Measurements from ENCODE around the gene KCNN3. TPM values are rescaled to one million over a fixed set of nuclear protein-coding genes. Genes with fewer than 3 reads are reported as not detected.

The KCNN3 gene
- total RNA-seq, 5 donors from 2014 or later (not counting 1 experiment from before 2014, with no cell fraction given): 0.03 to 0.23 (median 0.18) TPM

GRCh38 chr1:154881820-154882535 is 11.9 kb upstream of the KCNN3 start:
- H3K27ac ChIP-seq (ENCODE audit: low read length): no peak overlapping the region
- H3K27me3 Mint-ChIP-seq: no peaks in the 10 kb centered on the region
- H3K4me3 ChIP-seq (ENCODE audit: control insufficient read depth in 1 of 2, extremely low read depth in 1 of 2, low read length in 1 of 2): no peak overlapping the region
- no peaks in the 10 kb centered on the region for H3K36me3 Mint-ChIP-seq
- no peak overlapping the region for H3K4me3 Mint-ChIP-seq
- ChIA-PET CTCF (interaction anchor here (0.7 to 1.1 kb wide), 5 partner anchors 8 to 322 kb away, joined by 3 to 7 read pairs (median 3); no protein-coding TSS in a partner anchor), POLR2A (no interaction called here)
- H3K9me3 ChIP-seq: no peaks in the 10 kb centered on the region
- H3K4me1 Mint-ChIP-seq: peaks cover 0 to 4% (median 0%) of the 10 kb centered on the region in 3 donors
- peaks cover 0 to 18% of the 10 kb centered on the region in 2 experiments for H3K27me3 ChIP-seq (replicated peaks in 1 of 2; ENCODE audit: control insufficient read depth in 2 of 2, extremely low read depth in 1 of 2, insufficient read depth in 2 of 2, low read length in 1 of 2)
- no peaks in the 10 kb centered on the region for H3K4me1 ChIP-seq (ENCODE audit: control insufficient read depth in 1 of 2, extremely low read depth in 1 of 2, insufficient read depth in 2 of 2, low read length in 2 of 2)
- H3K9me3 Mint-ChIP-seq: no peaks in the 10 kb centered on the region
- DNase-seq (no peak), ATAC-seq (replicated peaks in 1 of 4) (no peak)
- 86% methylated on average over 2 of the region's 10 CpGs for WGBS (ENCODE audit: insufficient coverage)
- no peaks in the 10 kb centered on the region for H3K36me3 ChIP-seq (ENCODE audit: control insufficient read depth in 2 of 2, extremely low read depth in 1 of 2, insufficient read depth in 1 of 2, low read length in 1 of 2)
- H3K27ac Mint-ChIP-seq: no peak overlapping the region

DNA sequence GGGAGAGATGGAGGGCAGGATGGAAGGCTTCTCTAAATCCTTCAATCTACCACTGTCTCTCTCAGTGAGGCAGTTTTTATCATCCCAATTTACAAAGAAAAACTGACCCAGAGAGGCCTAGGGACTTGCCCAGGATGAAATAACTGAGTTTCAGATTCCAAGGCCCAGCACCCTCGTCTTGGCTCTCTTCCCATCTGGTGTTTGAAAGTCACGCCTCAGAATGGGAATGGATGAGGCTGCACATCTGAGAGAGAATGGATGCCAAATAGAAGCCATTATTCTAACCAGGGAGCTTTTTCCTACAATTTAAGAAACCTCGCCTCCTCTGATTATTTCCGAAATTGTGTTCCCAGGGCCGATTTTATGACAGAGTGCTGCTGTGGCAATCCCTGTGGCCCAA is 10.6 kb upstream of the KCNN3 start:
- Histone ChIP-seq H3K9me3 (no peaks in the 10 kb centered on the region), H3K27me3 (replicated peaks in 1 of 2; ENCODE audit: control insufficient read depth in 2 of 2, extremely low read depth in 1 of 2, insufficient read depth in 2 of 2, low read length in 1 of 2) (peaks cover 0 to 20% of the 10 kb centered on the region in 2 experiments), H3K4me3 (ENCODE audit: control insufficient read depth in 1 of 2, extremely low read depth in 1 of 2, low read length in 1 of 2) (no peak overlapping the region), H3K27ac (ENCODE audit: low read length) (no peak overlapping the region), H3K4me1 (ENCODE audit: control insufficient read depth in 1 of 2, extremely low read depth in 1 of 2, insufficient read depth in 2 of 2, low read length in 2 of 2) (no peaks in the 10 kb centered on the region), H3K36me3 (ENCODE audit: control insufficient read depth in 2 of 2, extremely low read depth in 1 of 2, insufficient read depth in 1 of 2, low read length in 1 of 2) (no peaks in the 10 kb centered on the region)
- no peaks in the 10 kb centered on the region for H3K36me3 Mint-ChIP-seq
- ATAC-seq (replicated peaks in 1 of 4) (no peak), DNase-seq (no peak)
- H3K27me3 Mint-ChIP-seq: no peaks in the 10 kb centered on the region
- H3K9me3 Mint-ChIP-seq: no peaks in the 10 kb centered on the region
- 88% methylated on average over 4 of the region's 5 CpGs for WGBS (ENCODE audit: insufficient coverage)
- ChIA-PET CTCF (no interaction called here), POLR2A (no interaction called here)
- H3K27ac Mint-ChIP-seq: no peak overlapping the region
- H3K4me3 Mint-ChIP-seq: no peak overlapping the region
- no peaks in the 10 kb centered on the region for H3K4me1 Mint-ChIP-seq

- no peak overlapping the region for H3K4me3 ChIP-seq (ENCODE audit: control insufficient read depth in 1 of 2, extremely low read depth in 1 of 2, low read length in 1 of 2)
- no peaks in the 10 kb centered on the region for H3K4me1 Mint-ChIP-seq
- H3K27ac ChIP-seq (ENCODE audit: low read length): no peak overlapping the region
- H3K9me3 Mint-ChIP-seq: no peaks in the 10 kb centered on the region
- H3K4me3 Mint-ChIP-seq: no peak overlapping the region
- 79% methylated on average over 16 of the region's 16 CpGs for WGBS (ENCODE audit: insufficient coverage)
- H3K36me3 Mint-ChIP-seq: no peaks in the 10 kb centered on the region
- DNase-seq (no peak), ATAC-seq (replicated peaks in 1 of 4) (no peak)
- ChIA-PET POLR2A (no interaction called here), CTCF (interaction anchor here (0.6 to 2.1 kb wide), 10 partner anchors 9 to 399 kb away, joined by 3 to 20 read pairs (median 3); partner anchors contain the start of gene KCNN3 (in 1 of the 2))
- peaks cover 0 to 22% of the 10 kb centered on the region in 2 experiments for H3K27me3 ChIP-seq (replicated peaks in 1 of 2; ENCODE audit: control insufficient read depth in 2 of 2, extremely low read depth in 1 of 2, insufficient read depth in 2 of 2, low read length in 1 of 2)
- no peaks in the 10 kb centered on the region for H3K4me1 ChIP-seq (ENCODE audit: control insufficient read depth in 1 of 2, extremely low read depth in 1 of 2, insufficient read depth in 2 of 2, low read length in 2 of 2)
- H3K9me3 ChIP-seq: no peaks in the 10 kb centered on the region
- no peaks in the 10 kb centered on the region for H3K36me3 ChIP-seq (ENCODE audit: control insufficient read depth in 2 of 2, extremely low read depth in 1 of 2, insufficient read depth in 1 of 2, low read length in 1 of 2)
- H3K27me3 Mint-ChIP-seq: no peaks in the 10 kb centered on the region
- H3K27ac Mint-ChIP-seq: no peak overlapping the region
Observed at GRCh38 chr1:154879038-154879421, 8.9 kb upstream of the KCNN3 start.

DNA sequence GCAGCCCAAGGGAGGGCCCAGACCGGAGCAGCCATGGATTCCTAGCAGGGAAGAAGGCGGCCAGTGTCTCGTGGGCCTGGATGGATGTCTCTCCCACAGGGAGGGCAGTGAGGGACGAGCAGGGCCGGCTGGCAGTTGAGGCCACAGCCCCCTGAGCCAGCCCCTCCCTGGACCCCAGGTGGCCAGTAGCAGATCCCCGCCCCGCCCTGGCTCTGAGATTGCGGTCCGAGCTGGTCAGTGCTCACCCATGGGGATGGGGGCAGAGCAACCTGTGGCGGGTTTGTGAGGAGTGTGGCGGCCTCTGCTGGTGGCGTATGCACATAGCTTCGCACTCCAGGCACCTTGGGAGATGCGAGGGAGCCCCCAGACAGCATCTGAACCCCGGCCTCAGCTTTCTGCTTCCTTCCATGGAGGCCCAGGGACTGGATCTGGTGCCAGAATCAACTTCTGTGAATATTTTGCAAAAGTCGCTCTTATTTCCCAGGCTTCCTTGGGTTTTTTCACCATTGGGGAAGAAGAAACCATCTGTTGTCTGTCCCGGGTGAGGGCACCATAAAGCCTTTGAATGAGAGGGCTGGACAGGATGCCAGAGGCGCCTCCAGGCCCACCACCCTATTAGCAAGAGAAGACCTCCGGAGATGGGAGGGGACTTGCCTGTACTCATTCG is 8.4 kb upstream of the KCNN3 start:
- CTCF ChIA-PET: interaction anchor here (0.6 to 2.1 kb wide), 10 partner anchors 8 to 399 kb away, joined by 3 to 20 read pairs (median 3); partner anchors contain the start of gene KCNN3 (in 1 of the 2)
- POLR2A ChIA-PET: no interaction called here
- no peak overlapping the region for H3K4me3 ChIP-seq (ENCODE audit: control insufficient read depth in 1 of 2, extremely low read depth in 1 of 2, low read length in 1 of 2)

DNA sequence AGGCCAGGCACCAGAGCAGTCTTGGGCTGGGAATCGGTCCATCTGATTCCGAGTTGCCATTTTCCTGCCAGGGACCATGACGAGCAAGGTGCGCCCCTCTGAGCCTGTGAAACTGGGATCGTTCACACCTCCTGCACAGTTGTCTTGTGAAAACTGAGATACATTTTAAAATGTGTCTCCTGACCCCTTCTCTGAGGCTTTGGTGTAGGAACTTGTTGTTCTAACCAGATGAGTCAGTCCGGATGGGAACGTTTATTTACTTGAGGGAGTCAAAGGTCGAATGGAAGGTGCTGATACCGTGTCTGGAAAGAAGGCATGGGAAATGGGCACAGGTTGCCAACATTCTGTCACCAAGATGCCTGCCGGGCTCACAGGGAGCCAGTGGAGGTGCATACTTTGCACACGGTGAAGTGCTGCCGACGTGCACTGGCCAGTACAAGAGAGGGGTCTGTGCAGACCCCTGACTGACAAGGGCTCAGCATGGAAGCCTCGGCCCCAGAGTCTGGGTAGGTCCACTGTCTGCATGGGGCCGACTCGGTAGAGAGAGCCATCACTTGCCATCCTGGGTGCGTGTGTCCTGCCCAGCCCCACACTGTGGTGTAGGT is 7.4 kb upstream of the KCNN3 start:
- Mint-ChIP-seq H3K36me3 (no peaks in the 10 kb centered on the region), H3K4me1 (no peaks in the 10 kb centered on the region), H3K4me3 (no peak overlapping the region), H3K27ac (no peak overlapping the region), H3K9me3 (no peaks in the 10 kb centered on the region), H3K27me3 (peaks cover 0 to 2% of the 10 kb centered on the region in 2 donors)
- no peak overlapping the region for H3K4me3 ChIP-seq (ENCODE audit: control insufficient read depth in 1 of 2, extremely low read depth in 1 of 2, low read length in 1 of 2)
- WGBS (ENCODE audit: insufficient coverage): 74% methylated on average over 16 of the region's 17 CpGs
- no peak for DNase-seq
- no peaks in the 10 kb centered on the region for H3K9me3 ChIP-seq
- ATAC-seq (replicated peaks in 1 of 4): no peak
- ChIA-PET CTCF (interaction anchor here (0.6 to 2.1 kb wide), 2 partner anchors 208 to 514 kb away, joined by 8 to 13 read pairs; no protein-coding TSS in a partner anchor), POLR2A (no interaction called here)
- H3K4me1 ChIP-seq (ENCODE audit: control insufficient read depth in 1 of 2, extremely low read depth in 1 of 2, insufficient read depth in 2 of 2, low read length in 2 of 2): no peaks in the 10 kb centered on the region
- no peak overlapping the region for H3K27ac ChIP-seq (ENCODE audit: low read length)
- H3K36me3 ChIP-seq (ENCODE audit: control insufficient read depth in 2 of 2, extremely low read depth in 1 of 2, insufficient read depth in 1 of 2, low read length in 1 of 2): no peaks in the 10 kb centered on the region
- H3K27me3 ChIP-seq (replicated peaks in 1 of 2; ENCODE audit: control insufficient read depth in 2 of 2, extremely low read depth in 1 of 2, insufficient read depth in 2 of 2, low read length in 1 of 2): peaks cover 0 to 20% of the 10 kb centered on the region in 2 experiments

More for the DNA sequence above, 8.4 kb upstream of the KCNN3 start:
- WGBS (ENCODE audit: insufficient coverage): 39% methylated on average over 20 of the region's 20 CpGs
- Mint-ChIP-seq H3K27me3 (no peaks in the 10 kb centered on the region), H3K9me3 (no peaks in the 10 kb centered on the region), H3K4me1 (no peaks in the 10 kb centered on the region), H3K27ac (no peak overlapping the region), H3K36me3 (no peaks in the 10 kb centered on the region), H3K4me3 (no peak overlapping the region)
- Histone ChIP-seq H3K4me1 (ENCODE audit: control insufficient read depth in 1 of 2, extremely low read depth in 1 of 2, insufficient read depth in 2 of 2, low read length in 2 of 2) (no peaks in the 10 kb centered on the region), H3K27me3 (replicated peaks in 1 of 2; ENCODE audit: control insufficient read depth in 2 of 2, extremely low read depth in 1 of 2, insufficient read depth in 2 of 2, low read length in 1 of 2) (peaks cover 0 to 18% of the 10 kb centered on the region in 2 experiments), H3K27ac (ENCODE audit: low read length) (no peak overlapping the region), H3K9me3 (no peaks in the 10 kb centered on the region), H3K36me3 (ENCODE audit: control insufficient read depth in 2 of 2, extremely low read depth in 1 of 2, insufficient read depth in 1 of 2, low read length in 1 of 2) (no peaks in the 10 kb centered on the region)
- DNase-seq (peak; percentile 16 to 81 (median 60)), ATAC-seq (replicated peaks in 1 of 4) (peak; percentile 85 to 90 (median 88))

DNA sequence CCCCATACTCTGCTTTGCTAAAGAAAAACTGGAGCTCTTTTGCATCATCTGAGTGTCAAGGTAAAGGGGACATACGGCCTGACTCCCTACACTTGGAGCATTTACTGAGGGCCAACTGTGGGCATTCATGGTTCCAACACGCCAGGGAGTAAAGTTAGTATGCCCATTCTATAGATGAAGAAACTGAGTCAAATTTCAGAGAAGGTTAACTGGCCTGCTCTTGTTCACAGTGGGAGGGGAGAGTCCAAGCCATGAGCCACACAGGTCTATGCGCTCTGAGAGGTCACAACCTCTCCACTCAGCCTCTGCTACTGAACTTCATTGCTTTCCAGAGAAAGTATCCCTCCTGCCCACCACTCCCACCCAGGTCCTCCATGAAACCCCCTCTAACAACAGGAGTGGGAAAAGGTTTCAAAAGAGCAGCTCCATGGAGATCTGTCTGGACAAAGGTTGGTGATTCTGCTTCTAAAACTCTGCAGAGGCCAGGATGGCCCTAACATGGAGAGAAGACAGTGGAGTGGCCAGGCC is 6.8 kb upstream of the KCNN3 start:
- Mint-ChIP-seq H3K27ac (no peak overlapping the region), H3K27me3 (peaks cover under 1 to 5% of the 10 kb centered on the region in 2 donors), H3K9me3 (no peaks in the 10 kb centered on the region), H3K4me1 (no peaks in the 10 kb centered on the region), H3K36me3 (no peaks in the 10 kb centered on the region), H3K4me3 (no peak overlapping the region)
- ATAC-seq (replicated peaks in 1 of 4) (no peak), DNase-seq (no peak)
- H3K27ac ChIP-seq (ENCODE audit: low read length): no peak overlapping the region
- peaks cover 0 to 21% of the 10 kb centered on the region in 2 experiments for H3K27me3 ChIP-seq (replicated peaks in 1 of 2; ENCODE audit: control insufficient read depth in 2 of 2, extremely low read depth in 1 of 2, insufficient read depth in 2 of 2, low read length in 1 of 2)
- ChIA-PET POLR2A (no interaction called here), CTCF (no interaction called here)
- no peak overlapping the region for H3K4me3 ChIP-seq (ENCODE audit: control insufficient read depth in 1 of 2, extremely low read depth in 1 of 2, low read length in 1 of 2)
- H3K9me3 ChIP-seq: no peaks in the 10 kb centered on the region
- 50% methylated on average over 1 of the region's 3 CpGs for WGBS (ENCODE audit: insufficient coverage)
- H3K4me1 ChIP-seq (ENCODE audit: control insufficient read depth in 1 of 2, extremely low read depth in 1 of 2, insufficient read depth in 2 of 2, low read length in 2 of 2): no peaks in the 10 kb centered on the region
- no peaks in the 10 kb centered on the region for H3K36me3 ChIP-seq (ENCODE audit: control insufficient read depth in 2 of 2, extremely low read depth in 1 of 2, insufficient read depth in 1 of 2, low read length in 1 of 2)
